ENCODE data around the gene SORCS2.
"Not testable (repeated sequence)": the region's sequence is repeated elsewhere in the genome, so short reads cannot be mapped to it uniquely, and the experiment has no call there.

The SORCS2 gene

DNA sequence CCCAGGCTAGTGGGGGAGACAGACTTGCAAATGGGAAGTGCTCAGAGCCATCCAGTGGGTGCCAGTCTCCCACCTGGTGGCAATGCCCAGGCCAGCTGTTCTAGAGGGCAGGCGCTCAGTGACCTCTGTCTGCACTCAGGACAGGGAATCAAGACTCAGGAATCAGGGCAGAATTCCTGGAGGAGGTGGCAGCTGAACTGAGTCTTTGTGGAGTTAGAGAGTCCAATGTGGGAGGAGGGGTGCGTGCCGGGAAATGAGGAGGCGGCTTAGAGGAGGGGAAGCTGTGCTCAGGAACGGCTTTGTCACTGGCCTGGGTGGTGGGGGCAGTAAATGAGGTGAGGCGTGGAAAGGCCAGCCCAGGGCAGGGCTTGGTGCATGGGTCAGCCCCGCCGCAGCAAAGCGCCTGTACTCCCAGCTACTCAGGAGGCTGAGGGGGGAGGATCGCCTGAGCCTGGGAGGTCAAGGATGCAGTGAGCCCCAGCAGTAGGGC, 31.3 kb upstream of the SORCS2 start:
- DNase-seq: no peak

DNA sequence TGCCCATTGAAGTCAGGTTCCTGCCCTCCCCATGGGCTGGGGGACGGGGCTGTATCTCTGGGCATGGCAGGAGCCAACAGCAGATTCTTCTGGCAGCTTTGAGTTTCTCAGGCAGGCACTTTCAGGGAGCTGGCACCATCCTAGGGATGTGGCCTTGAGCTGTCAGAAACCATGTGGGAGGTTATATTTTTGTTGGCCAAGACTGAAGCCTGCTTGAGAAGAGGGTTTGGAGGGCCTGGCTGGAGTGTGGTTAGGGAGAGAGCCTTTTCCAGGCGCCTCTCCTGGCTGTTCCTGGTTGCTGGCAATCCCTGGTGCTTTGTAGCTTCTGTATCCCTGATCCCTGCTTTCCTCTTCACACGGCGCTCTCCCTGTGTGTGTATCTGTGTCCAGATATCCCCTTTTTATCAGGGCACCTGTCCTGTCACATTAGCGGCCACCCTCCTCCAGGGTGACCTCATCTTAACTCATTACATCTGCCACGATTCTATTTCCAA, 30.6 kb upstream of the SORCS2 start:
- no peak for DNase-seq

DNA sequence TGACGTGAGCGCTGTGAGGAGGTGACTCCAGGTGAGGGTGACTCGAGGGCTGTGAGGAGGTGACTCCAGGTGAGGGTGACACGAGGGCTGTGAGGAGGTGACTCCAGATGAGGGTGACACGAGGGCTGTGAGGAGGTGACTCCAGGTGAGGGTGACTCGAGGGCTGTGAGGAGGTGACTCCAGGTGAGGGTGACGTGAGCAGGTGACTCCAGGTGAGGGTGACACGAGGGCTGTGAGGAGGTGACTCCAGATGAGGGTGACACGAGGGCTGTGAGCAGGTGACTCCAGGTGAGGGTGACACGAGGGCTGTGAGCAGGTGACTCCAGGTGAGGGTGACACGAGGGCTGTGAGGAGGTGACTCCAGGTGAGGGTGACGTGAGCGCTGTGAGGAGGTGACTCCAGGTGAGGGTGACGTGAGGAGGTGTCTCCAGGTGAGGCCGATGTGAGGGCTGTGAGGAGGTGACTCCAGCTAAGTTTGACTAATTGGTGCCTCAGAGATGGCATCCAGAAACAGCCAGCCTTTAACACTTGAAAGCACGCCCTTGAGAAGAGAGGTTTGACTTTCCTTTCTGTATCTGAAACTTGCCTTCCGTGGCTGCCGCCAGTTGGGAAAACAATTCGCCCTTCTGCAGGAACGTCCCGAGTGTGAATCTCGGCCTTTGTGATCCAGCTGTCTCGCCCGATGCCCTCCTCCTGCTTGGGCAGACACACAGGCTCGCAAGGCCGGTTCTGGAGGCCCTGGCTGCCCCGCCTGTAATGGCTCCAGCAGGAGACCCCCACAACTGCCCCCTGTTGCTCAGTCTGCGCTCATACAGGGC, 27.1 kb upstream of the SORCS2 start:
- DNase-seq: not testable (repeated sequence)

DNA sequence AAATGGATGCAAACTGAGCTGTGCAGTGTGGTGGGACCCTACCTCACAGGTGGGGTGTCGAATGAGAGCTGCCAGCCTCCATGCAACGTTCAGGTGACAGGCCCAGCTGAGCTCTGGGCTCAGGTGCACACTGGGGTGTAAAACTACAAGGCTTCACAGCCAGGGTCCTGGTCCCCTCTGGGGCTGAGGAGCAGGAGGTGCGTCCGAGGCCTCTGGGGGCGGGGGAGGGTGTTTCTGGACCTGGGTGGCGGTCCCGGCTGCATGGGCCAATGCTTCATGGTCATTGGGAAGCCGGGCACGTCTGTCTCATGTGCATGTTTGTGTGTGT, 26.5 kb upstream of the SORCS2 start:
- no peak for DNase-seq

DNA sequence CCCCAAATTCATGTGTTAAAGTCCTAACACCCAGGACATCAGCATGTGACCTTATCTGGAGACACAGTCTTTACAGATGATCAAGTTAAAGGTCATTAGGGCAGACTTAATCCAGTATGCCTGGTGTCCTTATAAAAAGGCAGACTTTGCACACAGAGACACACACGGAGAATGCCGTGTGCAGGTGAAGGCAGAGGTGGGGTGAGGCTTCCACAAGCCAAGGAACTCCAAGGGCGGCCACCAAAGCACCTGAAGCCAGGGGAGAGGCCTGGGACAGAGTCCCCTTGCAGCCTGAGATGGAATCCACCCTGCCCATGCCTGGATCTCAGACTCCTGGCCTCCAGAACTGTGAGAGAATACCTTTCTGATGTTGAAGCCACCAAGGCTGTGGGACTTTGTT, 26.1 kb upstream of the SORCS2 start:
- DNase-seq: no peak

DNA sequence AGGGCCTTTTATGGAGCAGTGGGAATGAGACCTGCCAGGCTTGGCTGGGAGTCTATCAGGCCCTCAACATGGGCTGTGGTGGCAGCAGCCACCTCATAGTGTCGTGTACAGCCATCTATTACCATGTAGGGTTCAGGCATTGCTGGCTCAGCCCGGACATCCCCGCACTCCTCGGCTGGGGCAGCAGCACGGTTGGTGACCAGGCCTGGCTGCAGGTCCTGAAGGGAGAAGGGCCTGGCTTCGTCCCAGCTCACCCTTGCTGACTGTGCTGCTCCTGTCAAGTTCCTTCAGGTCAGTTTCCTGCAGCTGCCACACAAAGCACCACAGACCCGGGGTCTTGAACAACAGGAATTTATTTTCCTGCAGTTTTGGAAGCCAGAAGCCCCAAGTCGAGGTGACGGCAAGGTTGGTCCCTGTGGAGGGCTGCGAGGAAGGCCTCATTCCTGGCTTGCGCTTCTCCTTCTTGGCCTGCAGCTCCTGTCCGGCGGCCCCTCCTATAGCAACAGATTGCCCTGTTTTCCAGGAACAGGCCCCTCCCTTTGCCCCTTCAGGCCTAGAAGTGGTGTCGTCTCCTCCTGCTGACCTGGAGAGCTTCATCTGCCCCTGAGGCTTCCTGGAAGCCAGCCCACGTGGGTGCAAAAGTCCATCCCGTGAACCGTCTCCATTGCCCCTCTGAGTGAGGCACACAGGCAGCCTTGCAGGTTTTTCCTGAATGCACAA, 25.2 kb upstream of the SORCS2 start:
- no peak for DNase-seq

DNA sequence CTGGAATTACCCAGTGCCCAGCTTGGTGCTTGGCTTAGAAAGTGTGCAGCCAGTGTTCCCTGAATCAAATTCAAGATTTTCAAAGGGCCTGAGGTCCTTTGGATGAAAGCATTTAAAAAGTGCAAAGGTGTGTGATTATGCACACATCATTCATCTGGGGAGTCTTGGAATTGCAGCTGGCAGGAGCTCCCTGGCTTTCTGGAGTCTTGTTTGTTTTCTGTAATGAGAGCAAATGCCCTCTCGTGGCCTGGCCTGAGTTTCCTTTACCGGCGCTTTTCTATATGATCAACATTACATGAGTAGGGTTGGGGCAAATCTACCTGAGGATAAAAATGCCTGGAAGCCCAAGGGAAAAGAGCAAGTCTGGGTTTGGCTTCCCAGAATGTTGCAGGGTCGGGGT, 24.6 kb upstream of the SORCS2 start:
- DNase-seq: no peak

DNA sequence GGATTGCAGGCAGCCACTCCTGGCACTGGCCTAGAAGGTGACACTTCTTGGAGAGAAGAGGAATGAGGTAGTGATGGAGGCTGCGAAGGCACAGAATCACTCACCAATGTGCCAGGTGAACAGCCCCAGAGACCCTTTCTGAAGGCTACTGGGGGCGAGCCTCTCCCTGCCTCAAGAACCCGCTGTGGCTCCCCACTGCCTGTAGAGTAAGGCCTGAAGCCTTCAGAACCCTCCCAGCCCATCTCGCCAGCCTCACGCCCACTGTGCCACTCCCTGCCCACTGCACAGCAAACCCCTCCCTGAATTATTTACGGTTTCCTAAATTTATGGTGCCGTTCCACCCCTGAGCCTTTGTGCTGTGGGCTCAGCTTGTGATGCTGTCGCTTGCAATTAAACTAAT, 24.2 kb upstream of the SORCS2 start:
- DNase-seq: no peak

DNA sequence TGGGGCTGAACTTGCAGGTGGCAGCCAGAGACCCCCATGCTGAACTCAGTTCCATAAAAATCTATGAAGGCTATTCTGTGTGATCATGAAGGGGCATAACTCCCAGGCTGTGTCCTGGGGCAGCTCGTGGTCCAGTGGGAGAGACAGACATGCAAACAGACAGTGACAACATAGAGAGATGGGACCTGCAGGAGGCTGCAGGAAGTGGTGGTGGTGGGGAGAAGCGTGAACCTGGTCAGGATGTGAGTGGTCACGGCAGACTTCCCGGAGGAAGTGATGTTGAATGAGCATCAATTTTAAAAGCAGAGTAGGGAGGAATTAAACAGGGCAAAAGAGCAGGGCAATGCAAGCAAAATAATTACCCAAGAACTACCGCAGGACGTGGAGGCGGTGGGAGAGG, 23.2 kb upstream of the SORCS2 start:
- no peak for DNase-seq

DNA sequence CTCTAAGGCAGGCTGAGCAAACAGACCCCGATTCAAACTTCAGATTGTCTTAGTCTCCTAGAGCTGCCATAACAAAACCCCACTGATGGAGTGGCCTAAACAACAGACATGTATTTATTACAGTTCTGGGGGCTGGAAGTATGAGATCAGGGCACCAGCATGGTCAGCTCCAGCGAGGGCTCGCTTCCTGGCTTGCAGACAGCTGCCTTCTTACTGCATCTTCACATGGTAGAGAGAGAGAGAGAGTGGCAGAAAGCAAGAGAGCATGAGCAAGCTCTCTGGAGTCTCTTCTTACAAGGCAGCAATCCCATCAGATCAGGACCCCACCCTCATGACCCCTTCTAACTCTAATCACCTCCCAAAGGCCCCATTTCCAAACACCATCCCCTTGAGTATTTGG, 22.3 kb upstream of the SORCS2 start:
- DNase-seq: no peak

DNA sequence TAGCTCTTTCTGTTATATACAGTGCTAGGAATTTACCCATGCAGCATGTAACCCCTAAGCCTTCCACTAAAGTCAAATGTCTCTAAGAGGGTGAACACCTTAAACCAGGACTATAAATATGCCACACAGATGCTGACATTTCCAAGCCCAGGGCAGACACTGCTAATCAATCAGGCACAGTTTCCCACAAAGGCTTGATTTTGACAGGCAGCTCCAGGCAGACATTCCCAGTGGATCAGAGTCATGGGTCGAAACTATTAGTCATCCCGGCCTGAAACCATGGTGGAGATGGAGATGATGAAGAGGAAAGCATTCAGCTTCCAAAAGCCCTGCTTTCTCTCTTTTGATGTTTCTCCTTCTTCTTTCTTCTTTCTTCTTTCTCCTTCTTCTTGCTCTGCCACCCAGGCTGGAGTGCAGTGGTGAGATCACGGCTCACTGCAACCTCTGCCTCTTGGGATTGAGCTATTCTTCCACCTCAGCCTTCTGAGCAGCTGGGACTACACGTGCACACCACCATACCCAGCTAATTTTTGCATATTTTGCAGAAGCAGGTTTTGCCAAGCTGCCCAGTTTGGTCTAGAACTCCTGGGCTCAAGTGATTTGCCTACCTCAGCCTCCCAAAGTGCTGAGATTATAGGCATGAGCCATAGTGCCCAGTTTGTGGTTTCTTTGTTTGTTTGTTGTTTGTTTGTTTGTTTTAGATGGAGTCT, 21.0 kb upstream of the SORCS2 start:
- no peak for DNase-seq

DNA sequence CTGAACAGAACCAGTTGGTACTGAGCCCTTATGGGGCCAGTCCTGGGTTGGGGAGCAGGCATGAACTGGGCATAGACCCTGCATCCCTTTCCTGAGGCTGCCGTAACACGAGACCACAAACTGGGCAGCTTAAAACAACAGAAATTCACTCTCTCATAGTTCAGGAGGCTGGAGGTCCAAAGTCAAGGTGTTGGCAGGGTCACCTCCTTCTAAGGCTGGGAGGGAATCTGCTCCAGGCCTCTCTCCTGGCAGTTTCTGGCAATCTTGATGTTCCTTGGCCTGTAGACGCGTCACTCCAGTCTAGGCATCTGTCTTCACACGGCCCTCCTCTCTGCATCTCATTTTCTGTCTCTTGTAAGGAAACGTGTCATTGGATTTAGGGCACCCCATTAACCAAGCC, 19.8 kb upstream of the SORCS2 start:
- DNase-seq: no peak

DNA sequence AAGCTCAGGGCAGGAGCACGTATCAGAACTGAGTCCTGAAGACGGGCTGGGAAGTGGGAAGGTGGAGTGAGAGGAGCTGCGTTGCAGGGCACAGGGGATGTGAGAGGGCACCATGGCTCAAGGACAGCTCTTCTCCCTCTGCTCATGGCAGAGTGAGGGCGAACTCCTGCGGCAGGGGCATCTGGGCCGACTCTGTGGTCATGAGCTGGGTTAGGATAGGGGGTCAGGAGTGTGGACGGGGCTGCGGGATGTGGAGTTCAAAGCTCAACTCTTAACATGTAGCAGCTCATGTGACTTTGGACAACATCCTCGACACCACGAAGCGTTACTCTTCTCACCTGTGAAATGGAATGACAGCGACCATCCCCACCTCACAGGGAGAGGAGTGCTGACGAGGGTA, 19.4 kb upstream of the SORCS2 start:
- DNase-seq: no peak

DNA sequence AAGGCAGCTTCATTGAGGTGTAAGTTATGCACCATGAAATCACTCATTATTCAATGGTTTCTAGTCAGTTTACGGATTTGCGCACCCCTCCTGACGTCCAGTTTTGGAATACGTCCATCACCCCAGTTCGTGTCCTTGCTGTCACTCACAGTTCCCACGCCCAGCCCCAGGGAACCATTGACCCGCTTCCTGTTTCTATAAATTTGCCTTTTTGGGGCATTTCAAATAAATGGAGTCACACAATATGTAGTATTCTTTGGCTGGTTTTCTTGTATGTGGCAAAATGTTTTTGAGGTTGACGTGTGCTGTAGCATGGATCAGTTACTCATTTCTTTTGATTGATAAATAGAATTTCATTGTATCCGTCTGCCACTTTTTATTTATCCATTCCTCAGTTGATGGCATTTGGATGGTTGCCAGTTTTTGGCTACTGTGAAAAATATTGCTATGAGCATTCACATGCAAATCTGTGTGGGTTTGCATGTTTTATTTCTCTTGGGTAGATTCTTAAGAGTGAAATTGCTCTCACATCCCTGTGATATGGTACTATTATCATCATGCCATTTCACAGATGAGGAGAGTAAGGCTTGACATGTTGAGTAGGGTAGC, 18.4 kb upstream of the SORCS2 start:
- DNase-seq: no peak

DNA sequence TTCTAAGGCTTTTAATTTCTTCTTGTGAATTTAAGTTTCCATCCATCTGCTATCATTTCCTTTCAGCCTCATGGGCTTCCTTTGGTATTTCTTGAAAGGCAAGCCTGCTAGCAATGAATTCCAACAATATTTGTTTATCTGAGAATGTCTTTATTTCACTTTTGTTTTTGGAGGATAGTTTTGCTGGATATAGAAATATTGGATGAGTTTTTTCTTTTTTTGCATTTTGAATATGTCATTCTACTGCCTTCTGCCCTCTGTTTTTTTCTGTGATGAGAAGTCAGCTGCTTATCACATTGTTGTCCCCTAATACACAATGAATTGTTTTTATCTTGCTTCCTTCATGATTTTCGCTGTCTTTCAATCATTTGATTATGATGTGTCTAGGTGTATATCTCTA, 13.2 kb upstream of the SORCS2 start:
- DNase-seq: no peak

DNA sequence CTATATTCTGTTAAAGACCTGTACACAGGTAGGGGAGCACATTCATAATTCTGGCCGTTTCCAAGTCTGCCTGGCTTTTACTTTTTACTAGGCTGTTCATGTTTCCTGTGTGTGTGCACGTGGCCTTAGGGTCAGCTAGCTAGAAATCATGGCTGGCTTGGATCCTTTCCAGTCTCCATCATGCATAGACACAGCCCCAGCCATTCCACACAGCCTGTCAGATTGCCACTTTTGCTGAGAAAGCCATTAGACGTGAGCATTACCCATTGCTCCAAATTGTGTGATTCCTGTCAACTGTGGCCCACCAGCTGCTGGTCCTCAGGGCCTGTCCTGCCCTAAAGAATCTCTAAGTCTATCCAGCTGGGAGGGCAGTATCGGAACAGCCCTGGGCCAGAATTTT, 11.4 kb upstream of the SORCS2 start:
- DNase-seq: no peak

DNA sequence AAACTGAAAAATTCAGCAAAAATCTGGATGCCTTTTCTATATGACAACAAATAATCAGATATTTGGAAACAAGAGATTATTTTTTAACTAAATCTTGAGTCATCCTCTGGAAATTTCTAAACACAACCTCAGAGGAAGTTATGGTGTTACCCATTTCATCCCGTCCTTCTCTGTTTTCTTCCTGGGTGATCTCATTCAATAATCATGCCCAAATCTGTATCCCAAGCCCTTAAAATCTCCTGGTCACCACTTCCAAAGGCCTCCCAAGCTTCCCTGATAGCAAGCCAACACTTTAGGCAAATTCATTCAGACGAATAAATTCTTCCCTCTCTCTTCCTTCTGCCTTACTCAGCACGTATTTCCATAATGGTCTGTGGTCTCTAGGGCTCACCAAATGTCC, 9.7 kb upstream of the SORCS2 start:
- no peak for DNase-seq

DNA sequence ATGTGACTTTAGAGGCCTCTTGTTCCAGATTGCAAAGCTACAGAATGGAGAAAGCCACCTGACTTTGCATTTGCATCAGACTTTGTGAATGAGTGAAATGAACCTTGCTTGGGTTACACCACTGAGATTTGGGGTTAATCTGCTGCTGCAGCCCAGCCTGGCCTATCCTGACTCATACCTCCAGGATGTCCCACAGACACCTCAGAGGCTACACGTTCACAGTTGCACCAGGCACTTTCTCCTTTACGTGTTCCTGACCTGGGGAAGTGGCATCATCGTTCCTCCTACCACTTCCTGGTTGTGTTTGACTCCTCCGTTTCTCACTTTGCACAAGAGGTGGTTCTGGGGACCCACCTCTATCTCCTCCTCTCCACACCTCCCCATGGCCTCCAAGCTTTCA, 9.2 kb upstream of the SORCS2 start:
- no peak for DNase-seq

DNA sequence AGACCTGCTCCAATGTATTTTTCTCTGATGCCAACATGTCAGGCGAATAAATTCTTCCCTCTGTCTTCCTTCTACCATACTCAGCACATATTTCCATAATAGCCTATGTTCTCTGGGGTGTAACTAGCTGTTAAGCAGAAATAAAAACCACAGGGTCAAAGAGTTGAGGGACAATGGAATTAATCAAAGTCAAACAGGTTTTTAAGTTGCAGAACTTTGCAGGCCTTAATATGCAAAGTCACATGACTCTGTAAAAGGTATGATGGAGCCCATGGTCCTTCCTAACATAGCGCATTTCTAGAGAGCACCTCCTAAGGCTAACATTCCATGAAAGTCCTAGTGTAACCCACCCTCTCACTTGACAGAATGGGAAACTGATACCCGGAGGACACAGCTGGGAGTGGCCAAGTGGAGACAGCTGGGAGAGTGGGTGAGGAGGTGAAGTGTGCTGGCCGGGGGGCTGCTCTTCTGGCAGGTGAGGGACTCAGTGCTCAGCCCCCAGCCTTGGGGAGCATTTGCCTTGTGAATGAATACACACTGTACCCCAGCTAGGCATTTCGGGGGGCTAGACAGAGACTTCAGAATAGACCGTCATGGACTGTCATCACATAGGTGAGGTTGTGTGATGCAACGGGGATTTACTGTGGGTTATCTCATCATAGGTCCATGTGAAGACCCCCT, 8.4 kb upstream of the SORCS2 start:
- DNase-seq: no peak

DNA sequence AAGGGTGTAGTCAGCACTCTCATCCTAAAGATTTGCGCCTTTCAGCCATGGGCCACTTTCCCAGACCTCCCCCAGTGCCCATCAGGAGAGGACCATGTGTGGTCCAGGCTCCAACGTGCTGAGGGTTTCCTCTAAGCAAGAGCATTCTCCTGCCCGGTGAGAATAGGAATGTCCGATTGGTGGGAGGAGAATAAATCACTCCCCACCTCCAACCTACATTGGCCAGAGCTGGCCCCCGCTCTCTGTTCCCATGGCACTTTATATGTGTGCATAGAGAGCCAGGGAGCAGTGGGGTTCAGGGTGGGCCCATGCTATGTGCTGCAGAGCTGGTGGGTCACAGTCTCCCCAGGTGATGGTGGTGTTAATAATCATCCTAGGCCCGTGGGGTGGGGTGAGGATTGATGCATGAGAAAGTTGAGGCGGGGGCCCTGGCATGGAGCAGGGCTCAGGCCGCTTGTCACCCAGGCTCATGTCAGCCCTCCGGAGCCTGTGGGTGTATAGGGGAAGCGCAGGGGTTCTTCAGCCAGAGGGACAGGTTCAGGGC, 6.8 kb upstream of the SORCS2 start:
- no peak for DNase-seq

DNA sequence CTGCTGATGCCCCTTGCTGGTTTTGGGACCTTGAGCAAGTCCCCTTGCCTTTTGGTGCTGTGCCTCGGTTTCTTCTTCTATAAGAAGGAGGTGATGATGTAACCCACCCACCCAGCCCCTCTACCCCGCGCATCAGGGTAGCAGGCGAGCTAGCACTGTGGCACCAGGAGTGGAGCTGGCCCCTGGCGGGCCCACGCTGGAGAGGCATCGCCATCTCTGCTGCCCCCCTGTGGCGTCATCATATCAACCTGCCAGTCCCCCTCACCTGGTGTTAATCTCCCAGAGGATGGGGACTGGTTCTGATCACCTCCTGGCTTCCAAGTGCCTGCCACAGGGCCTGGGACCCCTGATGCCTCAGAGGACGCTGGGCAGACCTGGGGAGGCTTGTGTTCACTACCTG, 6.3 kb upstream of the SORCS2 start:
- no peak for DNase-seq

DNA sequence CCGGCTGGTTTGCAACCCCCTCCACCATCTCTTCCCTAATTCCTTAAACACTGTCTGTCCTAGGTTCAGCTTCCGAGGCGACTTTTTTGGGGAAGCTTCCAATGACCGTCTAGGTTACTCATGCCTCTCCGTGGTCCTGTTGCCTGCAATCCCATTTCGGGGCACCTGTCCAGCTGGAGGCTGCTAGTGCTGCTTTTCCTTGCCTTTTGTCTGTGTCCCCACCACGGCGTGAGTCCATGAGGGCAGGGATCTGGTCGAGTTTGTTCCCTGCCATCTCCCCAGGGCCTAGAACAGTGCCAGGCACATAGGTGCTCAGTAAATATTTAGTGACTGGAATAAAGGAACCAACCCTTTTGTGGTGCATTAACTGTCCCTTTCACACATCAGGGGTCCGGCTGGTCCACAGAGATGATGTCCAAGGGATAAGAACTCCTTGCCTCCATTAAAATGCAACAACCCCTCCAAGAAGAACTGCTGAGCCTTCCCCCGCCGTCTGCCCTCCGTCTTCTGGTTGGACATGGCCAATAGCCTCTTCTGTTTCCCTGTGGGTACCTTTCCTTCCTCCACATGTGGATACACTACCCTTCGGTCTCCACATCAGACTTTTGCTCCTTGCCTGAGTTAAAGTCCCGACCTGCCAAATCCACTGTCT, 5.7 kb upstream of the SORCS2 start:
- no peak for DNase-seq

Measured in NCI-H1694 treated with DMSO at 0.1 percent for 48 hours (cell line).